ENCODE results near the gene KCNH1. TPM values are rescaled to one million over a fixed set of nuclear protein-coding genes. Genes with fewer than 3 reads are reported as not detected.

Gene KCNH1
- total RNA-seq, 1 experiment from 2014 or later = not detected

GRCh38 chr1:210775289-210775688 is 358.7 kb downstream of the KCNH1 start:
- CTCF ChIA-PET = no interaction called here
- POLR2A ChIA-PET = no interaction called here
- Histone ChIP-seq H3K9me2 (ENCODE audit: insufficient read depth) (no peaks in the 10 kb centered on the region), H3K79me2 (ENCODE audit: insufficient read depth, low read length) (no peaks in the 10 kb centered on the region), H3K4me3 (replicated peaks in 1 of 2; ENCODE audit: low read depth in 1 of 2, low read length in 2 of 2) (no peak overlapping the region), H3K36me3 (ENCODE audit: control insufficient read depth in 1 of 2, insufficient read depth in 2 of 2, low read length in 2 of 2) (no peaks in the 10 kb centered on the region), H2AFZ (ENCODE audit: low read depth, low read length, poor library complexity, severe bottlenecking) (no peak overlapping the region), H3K27ac (ENCODE audit: low read depth, low read length) (no peak overlapping the region), H3K4me1 (ENCODE audit: control insufficient read depth in 1 of 2, insufficient read depth in 2 of 2, low read length in 2 of 2) (no peaks in the 10 kb centered on the region), H3K27me3 (ENCODE audit: insufficient read depth, low read length) (peaks cover 22% of the 10 kb centered on the region), H3K4me2 (ENCODE audit: low read length) (no peak overlapping the region), H3K9me3 (ENCODE audit: control insufficient read depth in 1 of 2, insufficient read depth in 1 of 2, low read depth in 1 of 2, low read length in 2 of 2) (no peaks in the 10 kb centered on the region), H3K9ac (ENCODE audit: low read length) (no peak overlapping the region), H4K20me1 (ENCODE audit: insufficient read depth) (no peaks in the 10 kb centered on the region)
- DNase-seq (ENCODE audit: low read depth, low spot score) = no peak
- BruUV-seq (replicated peaks) = no TSS peak
- intact Hi-C loops (cut with micrococcal nuclease) = no loop called here
- RAD21 ChIA-PET (ENCODE audit: low non-redundant PET in 1 of 2, low total read pairs in 2 of 2, uncharacterized antibody in 2 of 2, unreplicated experiment in 2 of 2) = no interaction called here
- TF ChIP-seq POLR2A (IDR thresholded peaks at IDR 0.05; ENCODE audit: borderline replicate concordance, extremely low read depth, insufficient read depth, insufficient read length) (no peak), SP1 (IDR thresholded peaks at IDR 0.05; ENCODE audit: low read depth) (no peak), CTCF (IDR thresholded peaks at IDR 0.05 in 2 of 3, conservative IDR thresholded peaks at IDR 0.05 in 1 of 3; ENCODE audit: borderline replicate concordance in 1 of 3, insufficient read depth in 1 of 3, low read depth in 2 of 3, low read length in 2 of 3) (no peak), CEBPB (IDR thresholded peaks at IDR 0.05; ENCODE audit: low read depth) (no peak), SIN3A (IDR thresholded peaks at IDR 0.05; ENCODE audit: low read depth) (no peak), EGR1 (IDR thresholded peaks at IDR 0.05; ENCODE audit: low read depth) (no peak), MAX (IDR thresholded peaks at IDR 0.05) (no peak), ZNF274 (IDR thresholded peaks at IDR 0.05; ENCODE audit: low read depth, low read length) (no peak)
- no peak for ATAC-seq

GRCh38 chr1:210773450-210773849 is 360.5 kb downstream of the KCNH1 start:
- no peak for ATAC-seq
- DNase-seq (ENCODE audit: low read depth, low spot score) = no peak
- H4K20me1 ChIP-seq (ENCODE audit: insufficient read depth) = no peaks in the 10 kb centered on the region
- intact Hi-C loops (cut with micrococcal nuclease) = no loop called here
- no peaks in the 10 kb centered on the region for H3K9me3 ChIP-seq (ENCODE audit: control insufficient read depth in 1 of 2, insufficient read depth in 1 of 2, low read depth in 1 of 2, low read length in 2 of 2)
- no peaks in the 10 kb centered on the region for H3K79me2 ChIP-seq (ENCODE audit: insufficient read depth, low read length)
- H2AFZ ChIP-seq (ENCODE audit: low read depth, low read length, poor library complexity, severe bottlenecking) = no peak overlapping the region
- no peaks in the 10 kb centered on the region for H3K36me3 ChIP-seq (ENCODE audit: control insufficient read depth in 1 of 2, insufficient read depth in 2 of 2, low read length in 2 of 2)
- peaks cover 22% of the 10 kb centered on the region for H3K27me3 ChIP-seq (ENCODE audit: insufficient read depth, low read length)
- no TSS peak for BruUV-seq (replicated peaks)
- H3K27ac ChIP-seq (ENCODE audit: low read depth, low read length) = no peak overlapping the region
- H3K4me3 ChIP-seq (replicated peaks in 1 of 2; ENCODE audit: low read depth in 1 of 2, low read length in 2 of 2) = no peak overlapping the region
- H3K4me2 ChIP-seq (ENCODE audit: low read length) = no peak overlapping the region
- no peaks in the 10 kb centered on the region for H3K4me1 ChIP-seq (ENCODE audit: control insufficient read depth in 1 of 2, insufficient read depth in 2 of 2, low read length in 2 of 2)
- CTCF ChIA-PET = no interaction called here
- no peak overlapping the region for H3K9ac ChIP-seq (ENCODE audit: low read length)
- H3K9me2 ChIP-seq (ENCODE audit: insufficient read depth) = no peaks in the 10 kb centered on the region
- RAD21 ChIA-PET (ENCODE audit: low non-redundant PET in 1 of 2, low total read pairs in 2 of 2, uncharacterized antibody in 2 of 2, unreplicated experiment in 2 of 2) = no interaction called here
- POLR2A ChIA-PET = no interaction called here
- TF ChIP-seq POLR2AphosphoS5 (IDR thresholded peaks at IDR 0.05; ENCODE audit: low read depth, low read length) (no peak), TCF7L2 (IDR thresholded peaks at IDR 0.05; ENCODE audit: borderline replicate concordance, extremely low read depth, insufficient read depth, insufficient read length) (no peak), MAX (IDR thresholded peaks at IDR 0.05) (no peak), EZH2 (IDR thresholded peaks at IDR 0.05) (no peak), ELF1 (IDR thresholded peaks at IDR 0.05; ENCODE audit: borderline replicate concordance, low read depth) (no peak), CTCF (IDR thresholded peaks at IDR 0.05 in 2 of 3, conservative IDR thresholded peaks at IDR 0.05 in 1 of 3; ENCODE audit: borderline replicate concordance in 1 of 3, insufficient read depth in 1 of 3, low read depth in 2 of 3, low read length in 2 of 3) (no peak), SP1 (IDR thresholded peaks at IDR 0.05; ENCODE audit: low read depth) (no peak), RAD21 (IDR thresholded peaks at IDR 0.05; ENCODE audit: low read depth) (no peak)
- TF ChIP-seq, protein P1, sequence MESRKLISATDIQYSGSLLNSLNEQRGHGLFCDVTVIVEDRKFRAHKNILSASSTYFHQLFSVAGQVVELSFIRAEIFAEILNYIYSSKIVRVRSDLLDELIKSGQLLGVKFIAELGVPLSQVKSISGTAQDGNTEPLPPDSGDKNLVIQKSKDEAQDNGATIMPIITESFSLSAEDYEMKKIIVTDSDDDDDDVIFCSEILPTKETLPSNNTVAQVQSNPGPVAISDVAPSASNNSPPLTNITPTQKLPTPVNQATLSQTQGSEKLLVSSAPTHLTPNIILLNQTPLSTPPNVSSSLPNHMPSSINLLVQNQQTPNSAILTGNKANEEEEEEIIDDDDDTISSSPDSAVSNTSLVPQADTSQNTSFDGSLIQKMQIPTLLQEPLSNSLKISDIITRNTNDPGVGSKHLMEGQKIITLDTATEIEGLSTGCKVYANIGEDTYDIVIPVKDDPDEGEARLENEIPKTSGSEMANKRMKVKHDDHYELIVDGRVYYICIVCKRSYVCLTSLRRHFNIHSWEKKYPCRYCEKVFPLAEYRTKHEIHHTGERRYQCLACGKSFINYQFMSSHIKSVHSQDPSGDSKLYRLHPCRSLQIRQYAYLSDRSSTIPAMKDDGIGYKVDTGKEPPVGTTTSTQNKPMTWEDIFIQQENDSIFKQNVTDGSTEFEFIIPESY (IDR thresholded peaks at IDR 0.05; ENCODE audit: extremely low read depth, insufficient replicate concordance, low read length) = no peak

Data from HCT116 (cell line).